ENCODE data around the gene ZDHHC23.

Gene ZDHHC23, protein sequence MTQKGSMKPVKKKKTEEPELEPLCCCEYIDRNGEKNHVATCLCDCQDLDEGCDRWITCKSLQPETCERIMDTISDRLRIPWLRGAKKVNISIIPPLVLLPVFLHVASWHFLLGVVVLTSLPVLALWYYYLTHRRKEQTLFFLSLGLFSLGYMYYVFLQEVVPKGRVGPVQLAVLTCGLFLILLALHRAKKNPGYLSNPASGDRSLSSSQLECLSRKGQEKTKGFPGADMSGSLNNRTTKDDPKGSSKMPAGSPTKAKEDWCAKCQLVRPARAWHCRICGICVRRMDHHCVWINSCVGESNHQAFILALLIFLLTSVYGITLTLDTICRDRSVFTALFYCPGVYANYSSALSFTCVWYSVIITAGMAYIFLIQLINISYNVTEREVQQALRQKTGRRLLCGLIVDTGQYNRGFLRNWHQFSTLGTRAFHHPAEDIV

DNA sequence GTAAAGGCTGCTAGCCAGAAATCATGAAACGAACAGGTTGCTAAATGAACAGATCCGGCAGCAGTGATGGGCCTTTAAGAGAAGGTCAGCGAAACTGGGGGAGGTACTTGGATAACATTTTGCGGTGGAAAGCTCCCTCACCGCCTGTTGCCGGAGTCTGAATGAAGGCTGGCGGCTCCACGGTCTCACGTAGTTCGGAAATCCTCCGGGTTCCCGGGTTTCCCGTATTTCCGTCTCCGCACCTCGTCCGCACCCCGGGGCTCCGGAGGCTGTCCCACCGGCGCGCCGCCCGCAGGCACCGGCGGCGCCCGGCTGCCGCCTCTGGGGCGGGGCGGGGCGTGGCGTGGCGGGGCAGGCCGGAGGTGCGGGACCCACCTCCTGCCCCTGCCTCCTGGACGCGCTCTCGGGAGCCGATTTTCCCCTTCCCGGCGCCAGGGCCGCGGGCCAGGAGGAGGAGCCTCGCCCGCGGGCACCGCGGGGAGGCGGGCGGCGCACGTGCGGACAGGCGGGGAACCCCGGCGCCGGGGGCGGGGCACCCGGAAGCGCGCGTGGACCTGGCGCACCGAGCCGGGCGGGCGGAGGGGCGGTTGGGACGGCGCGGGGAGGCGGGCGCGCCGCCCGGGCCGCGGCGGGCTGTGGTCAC, at the start of gene ZDHHC23:
ZDHHC23 (plus strand) TSS at position 642 of the 643 bp plus-strand sequence. CDS start 790 bp downstream, outside the sequence.
- peak; percentile 70 for DNase-seq (ENCODE audit: low spot score)

DNA sequence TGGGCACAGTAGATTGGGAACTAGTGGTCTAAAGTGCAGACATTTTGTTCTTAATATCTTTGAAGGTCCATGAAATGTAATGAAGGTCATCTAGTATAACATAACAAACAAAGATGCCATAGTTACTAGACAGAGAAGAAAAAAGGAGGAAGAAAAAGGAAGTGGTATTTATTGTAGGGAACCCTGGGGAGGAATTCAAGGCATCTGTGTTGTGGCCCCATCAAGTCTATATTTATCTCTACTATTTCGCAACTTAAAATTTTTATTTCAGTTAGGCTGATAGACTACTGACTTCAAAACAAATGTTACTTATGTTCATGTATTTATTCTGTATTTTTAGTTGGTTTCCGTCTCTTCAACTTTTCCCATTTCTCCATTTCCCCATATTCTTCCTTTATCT, 48.9 kb upstream of the ZDHHC23 start:
- no peak for DNase-seq (ENCODE audit: low spot score)

DNA sequence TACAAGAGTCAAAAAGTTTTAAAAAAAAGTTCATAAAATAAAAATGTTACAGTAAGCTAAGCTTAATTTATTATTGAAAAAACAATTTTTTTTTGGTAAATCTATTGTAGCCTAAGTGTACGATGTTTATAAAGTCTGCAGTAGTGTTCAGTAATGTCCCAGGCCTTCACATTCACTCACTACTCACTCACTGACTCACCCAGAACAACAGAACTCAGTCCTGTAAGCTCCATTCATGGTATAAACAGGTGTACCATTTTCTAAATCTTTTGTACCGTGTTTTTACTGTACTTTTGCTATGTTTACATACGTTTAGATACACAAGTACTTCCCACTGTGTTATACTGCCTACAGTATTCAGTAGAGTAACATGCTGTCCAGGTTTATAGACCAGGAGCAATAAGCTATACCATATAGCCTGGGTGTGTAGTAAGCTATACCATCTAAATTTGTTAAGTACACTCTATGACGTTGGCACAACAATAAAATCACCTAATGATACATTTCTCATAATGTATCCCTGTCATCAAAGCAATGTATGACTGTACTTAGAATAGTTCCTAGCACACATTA, 41.2 kb upstream of the ZDHHC23 start:
- no peak for DNase-seq (ENCODE audit: low spot score)

DNA sequence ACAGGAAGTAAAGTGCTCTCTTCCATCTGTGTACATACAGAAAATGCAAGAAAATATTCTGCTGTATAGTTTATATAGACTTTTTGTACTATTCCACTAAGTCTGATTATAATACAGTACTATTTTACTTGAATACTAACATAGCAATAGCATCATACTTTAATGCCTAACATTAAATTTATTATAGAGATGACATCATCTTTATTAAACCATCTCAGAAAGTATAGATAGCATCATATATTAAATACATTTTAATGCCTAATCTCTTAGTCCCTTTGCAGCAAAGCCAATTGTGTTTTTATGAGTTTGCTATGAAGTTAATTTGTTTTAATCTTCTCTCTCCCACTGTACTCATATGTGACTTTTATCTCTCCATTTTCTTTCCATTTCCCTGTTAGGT, 39.7 kb upstream of the ZDHHC23 start:
- no peak for DNase-seq (ENCODE audit: low spot score)

DNA sequence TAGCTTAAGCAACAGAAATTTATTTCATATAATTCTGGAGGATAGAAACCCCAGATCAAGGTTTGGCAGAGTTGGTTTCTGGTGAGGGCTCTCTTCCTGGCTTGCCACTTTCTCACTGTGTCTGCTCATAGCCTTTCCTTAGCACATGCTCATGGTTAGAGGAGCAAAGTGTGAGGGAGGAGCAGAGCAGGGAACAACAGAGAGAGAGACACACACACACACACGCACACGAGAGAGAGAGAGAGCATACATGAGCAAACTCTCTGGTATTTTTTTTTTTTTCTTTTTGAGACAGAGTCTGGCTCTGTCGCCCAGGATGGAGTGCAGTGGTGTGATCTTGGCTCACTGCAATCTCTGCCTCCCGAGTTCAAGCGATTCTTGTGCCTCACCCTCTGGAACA, 36.8 kb upstream of the ZDHHC23 start:
- no peak for DNase-seq (ENCODE audit: low spot score)

DNA sequence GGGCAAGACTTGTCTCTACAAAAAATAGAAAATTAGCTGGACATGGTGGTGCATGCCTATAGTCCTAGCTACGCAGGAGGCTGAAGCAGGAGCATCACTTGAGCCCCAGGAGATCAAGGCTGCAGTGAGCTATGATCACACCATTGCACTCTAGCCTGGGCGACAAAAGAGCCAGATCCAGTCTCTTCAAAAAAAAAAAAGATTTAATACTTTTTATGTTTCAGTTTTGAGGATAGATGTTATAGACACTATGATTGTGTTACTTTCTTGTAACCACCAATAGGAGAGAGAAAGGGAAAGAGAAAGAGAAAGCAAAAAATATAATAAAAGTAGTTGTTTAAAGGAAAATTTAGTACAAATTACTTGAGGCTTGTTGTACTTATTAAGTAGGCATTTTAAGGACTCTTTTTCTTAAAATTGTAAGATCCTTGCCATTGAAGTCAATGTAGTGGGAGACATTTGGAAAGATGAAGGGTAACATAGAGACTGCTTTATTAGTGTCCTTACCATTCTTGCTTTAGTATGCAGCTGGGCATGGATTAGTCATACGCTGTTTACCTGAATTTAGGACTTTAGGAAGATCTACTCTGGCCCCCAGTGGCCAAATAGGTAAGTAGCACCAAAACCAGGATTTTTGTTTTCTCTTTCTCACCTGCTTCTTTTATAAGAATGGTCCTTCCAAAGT, 35.1 kb upstream of the ZDHHC23 start:
- peak; percentile 72 for DNase-seq (ENCODE audit: low spot score)

DNA sequence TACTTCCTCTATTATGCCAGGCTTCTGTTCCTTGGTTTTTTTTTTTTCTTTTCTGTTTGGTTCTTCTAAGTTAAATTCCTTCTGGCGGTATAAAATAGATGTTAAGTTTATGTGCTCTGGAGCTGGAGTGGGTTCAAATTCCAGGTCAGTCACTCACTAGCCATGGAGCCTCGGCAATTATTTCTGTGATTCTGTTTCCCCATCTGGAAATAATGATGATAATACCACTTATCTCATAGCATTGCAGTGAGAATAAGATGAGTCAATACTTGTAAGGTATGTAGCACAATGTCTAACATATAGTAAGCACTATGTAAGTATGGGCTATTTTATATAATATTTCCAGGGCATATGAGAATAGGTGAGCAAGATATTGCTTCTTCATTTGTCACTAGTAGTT, 33.2 kb upstream of the ZDHHC23 start:
- no peak for DNase-seq (ENCODE audit: low spot score)

DNA sequence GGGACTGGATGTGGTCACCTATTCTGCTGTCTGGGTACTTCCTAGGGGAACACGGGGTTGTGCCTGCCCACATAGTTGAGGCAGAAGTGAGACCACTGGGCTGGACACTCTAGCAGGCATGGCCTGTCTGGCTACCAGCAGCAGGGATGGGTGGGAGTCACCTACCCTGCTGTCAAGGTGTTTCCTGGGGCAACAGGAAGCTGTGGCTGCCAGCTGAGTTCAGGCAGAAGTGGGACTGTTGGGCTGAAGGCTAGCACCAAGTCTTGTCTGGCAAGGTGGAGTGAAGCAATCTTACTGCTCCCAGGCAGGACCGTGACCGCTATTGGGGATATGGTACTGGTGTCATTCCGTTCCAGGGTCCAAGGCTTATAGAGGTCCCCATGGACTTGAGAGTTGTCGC, 20.3 kb upstream of the ZDHHC23 start:
- no peak for DNase-seq (ENCODE audit: low spot score)

DNA sequence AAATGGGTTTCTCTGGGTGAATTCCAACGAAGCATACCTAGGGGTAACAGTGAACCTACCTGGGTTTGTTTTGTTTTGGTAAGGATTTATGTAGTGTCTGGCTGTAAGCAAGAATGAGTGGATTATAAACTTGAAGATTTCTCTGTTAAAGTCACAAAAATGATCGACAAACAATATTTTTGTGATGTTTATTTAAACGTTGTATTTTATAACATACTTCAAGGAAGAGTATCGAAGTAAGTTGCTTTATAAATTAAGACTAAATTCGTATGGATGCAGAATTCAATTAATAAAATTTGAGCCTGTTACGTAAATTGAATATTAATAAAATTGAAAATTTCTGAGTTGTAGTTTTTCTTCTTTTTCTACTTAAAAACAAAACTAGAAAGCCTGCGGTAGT, 982 bp upstream of the ZDHHC23 start:
- no peak for DNase-seq (ENCODE audit: low spot score)

DNA sequence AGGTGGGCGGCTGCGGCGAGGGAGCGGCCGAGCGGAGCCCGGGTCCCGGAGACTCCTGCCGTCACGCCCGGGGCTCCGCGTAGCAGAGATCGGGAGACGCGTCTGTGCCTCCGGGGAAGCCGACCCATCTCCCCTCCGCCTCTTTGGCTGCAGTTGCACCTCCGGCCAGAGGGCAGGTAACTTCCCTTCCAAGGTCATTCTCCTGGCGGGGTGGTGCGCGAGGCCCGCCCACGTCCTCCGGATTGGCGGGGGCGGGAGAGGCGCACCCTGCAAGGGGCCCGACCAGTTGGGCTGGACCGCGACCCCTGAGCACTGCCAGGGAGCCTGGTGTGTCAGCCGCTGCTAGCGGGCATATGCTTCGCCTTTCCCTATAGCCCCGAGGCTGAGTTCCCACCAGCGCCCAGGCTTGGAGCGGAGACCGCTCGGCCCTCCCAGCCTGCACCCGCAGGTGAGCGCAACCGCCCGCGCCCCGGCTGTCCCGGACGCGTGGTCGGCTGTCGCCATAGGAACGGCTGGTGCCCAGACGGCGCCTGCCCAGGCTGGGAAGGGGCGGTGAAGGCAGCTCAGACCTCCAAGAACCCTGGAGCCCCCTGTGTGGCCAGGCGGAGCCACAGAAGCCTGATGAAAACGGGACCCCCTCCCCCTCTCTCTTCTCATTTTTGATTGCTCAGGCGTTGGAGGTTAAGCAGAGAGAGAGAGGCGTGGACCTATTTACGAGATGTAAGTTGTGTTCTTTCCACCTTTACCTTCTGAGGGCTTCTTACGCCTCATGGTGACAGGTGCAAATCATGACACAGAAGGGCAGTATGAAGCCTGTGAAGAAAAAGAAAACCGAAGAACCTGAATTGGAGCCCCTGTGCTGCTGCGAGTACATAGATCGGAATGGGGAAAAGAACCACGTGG, 453 bp downstream of the ZDHHC23 start:
- peak; percentile 41 for DNase-seq (ENCODE audit: low spot score)

DNA sequence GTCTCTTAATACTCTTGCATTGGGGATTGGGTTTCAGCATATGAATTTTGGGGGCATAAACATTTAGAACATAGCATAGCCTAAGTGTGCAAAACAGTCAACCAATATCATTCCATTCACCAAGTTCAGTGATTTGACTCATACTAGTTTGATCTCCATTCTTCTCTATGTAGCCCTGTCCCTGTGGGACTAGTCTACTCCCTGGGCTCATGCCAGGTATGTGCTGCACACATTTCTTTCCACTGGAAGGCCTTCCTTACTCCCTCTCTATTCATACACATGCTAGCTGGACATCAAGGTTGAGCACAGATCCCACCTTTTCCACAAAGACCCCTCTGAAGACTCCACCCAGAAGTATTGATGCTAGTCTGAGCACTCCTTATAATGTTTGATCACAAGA, 5.1 kb downstream of the ZDHHC23 start:
- no peak for DNase-seq (ENCODE audit: low spot score)

DNA sequence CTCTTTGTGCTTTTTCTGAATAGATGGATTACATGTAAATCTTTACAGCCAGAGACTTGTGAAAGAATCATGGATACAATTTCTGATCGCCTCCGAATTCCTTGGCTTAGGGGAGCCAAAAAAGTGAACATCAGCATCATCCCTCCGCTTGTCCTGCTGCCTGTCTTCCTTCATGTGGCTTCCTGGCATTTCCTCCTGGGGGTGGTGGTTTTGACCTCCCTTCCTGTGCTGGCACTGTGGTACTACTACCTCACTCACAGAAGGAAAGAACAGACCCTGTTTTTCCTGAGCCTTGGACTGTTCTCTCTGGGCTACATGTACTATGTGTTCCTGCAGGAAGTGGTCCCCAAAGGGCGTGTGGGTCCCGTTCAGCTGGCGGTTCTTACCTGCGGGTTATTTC, 5.9 kb downstream of the ZDHHC23 start:
- no peak for DNase-seq (ENCODE audit: low spot score)

DNA sequence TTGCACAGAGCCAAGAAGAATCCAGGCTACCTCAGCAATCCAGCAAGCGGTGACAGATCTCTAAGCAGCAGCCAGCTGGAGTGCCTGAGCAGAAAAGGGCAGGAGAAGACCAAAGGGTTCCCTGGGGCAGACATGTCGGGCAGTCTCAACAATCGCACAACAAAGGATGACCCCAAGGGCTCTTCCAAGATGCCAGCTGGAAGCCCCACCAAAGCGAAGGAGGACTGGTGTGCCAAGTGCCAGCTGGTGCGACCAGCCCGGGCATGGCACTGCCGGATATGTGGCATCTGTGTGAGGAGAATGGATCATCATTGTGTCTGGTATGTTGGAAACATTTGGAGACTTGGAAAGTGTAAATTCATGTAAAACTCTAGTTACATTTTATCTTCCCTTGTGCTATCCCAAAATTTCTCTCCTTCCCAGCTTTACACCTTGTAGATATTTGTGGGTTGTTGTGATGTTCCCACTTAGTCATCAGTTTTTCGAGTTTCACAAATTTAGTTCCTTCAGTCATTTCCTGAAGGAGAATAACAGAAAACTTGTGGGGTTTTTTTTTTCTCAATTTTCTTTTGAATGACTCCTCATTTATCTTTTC, 6.4 kb downstream of the ZDHHC23 start:
- peak; percentile 73 for DNase-seq (ENCODE audit: low spot score)

DNA sequence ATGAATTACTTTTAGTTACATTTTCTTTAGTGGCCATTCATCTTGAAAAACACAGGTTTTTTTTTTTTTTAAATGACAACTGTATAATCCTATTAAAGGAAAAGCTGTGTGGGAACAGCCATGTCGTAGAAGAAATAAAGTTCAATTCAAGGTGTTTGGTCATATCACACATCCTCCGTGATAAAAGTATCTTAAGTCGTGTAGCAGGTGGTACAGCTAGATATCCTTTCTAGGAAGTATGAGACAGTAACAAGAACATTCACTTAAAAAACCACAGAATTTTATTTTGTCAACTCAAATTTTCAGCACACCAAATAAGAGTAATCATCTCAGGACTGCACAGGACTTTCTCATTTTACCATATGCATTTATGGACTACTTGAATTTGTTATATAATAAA, 16.1 kb downstream of the ZDHHC23 start:
- no peak for DNase-seq (ENCODE audit: low spot score)

DNA sequence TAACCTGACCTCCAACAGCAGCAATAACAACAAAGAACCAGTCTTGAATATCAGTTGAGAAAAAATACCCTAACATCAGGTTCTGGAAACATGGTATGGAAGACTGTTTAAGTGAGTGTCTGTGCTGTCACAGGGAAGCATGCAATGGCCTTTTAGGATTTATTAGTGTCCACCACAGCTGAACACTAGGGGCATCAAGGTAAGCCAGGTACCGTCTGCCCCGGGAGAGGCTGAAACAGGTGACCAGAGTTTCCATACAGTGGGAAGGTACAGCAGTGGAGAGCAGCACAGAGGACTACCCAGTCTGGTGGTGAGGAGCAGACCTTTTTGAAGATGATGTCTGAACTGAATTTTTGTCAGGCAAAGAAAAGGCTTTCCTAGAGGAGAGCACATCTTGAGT, 18.4 kb downstream of the ZDHHC23 start:
- DNase-seq (ENCODE audit: low spot score): no peak

DNA sequence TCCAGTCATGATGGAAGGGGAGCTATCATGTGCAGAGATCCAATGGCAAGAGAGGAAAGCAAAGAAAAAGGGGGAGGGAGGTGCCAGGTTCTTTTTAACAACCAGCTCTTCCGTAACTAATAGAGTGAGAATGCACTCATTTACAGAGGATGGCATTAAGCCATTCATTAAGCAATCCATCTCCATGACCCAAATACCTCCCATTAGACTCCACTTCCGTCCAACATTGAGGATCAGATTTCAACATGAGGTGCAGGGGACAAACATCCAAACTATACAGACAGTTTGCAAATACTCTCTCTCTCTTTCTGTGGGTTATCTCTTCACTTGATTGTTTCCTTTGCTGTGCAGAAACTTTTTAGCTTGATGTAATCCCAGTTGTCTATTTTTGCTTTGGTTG, 21.2 kb downstream of the ZDHHC23 start:
- peak; percentile 7 for DNase-seq (ENCODE audit: low spot score)

DNA sequence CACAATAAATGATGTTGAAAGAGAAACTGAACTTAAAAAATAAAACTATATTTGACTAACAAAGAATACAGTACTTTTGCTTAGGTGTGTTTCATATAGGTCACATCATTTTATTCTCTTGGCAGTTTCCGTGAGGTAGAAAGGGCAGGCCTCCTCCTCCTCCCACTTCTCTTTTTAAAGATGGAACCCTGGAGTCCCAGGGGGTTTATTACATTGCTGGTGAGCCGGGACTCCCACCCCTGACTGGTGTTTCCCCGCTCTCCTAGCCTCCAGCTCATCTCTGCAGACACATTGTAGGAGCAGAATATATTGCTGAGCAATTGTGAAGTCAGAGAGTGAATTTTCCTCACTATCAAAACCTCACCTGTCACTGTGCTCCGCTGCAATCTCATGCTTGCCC, 30.0 kb downstream of the ZDHHC23 start:
- no peak for DNase-seq (ENCODE audit: low spot score)

DNA sequence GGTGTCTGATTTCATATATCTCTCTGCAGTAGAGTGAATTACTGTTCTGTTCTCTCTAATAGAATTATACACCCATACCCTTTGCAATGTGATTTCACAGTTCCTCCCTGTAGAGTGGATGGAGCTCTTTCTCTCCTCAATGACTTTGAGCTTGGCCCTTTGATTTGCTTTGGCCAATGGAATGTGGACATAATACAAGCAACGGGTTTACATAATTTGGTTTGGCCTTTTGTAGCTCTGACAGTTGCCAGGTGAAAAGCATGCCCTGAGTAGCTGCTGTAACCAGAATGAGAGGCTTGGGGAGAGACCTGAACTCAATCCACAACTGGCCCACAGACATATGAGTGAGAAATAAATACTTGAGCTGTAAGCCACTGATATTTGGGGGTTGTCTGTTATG, 32.1 kb downstream of the ZDHHC23 start:
- no peak for DNase-seq (ENCODE audit: low spot score)

DNA sequence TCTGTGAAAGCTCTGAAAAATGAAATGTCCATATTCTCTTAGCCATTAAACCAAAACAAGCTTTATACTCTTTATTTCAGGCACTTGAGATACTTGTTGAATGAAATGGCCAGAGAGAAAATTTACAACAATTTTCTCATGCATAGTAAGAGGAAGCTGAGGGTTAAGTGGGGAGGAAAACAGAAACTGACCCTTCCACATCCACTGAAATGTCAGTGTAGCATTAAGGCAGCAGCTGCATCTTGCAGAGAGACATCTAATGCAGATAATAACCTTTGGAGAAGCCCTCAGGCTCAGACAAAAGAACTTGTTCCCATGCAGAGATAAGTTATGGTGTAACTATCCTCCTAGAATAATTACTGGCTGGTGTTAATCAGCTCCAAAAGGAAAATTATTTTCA, 34.0 kb downstream of the ZDHHC23 start:
- DNase-seq (ENCODE audit: low spot score): no peak

DNA sequence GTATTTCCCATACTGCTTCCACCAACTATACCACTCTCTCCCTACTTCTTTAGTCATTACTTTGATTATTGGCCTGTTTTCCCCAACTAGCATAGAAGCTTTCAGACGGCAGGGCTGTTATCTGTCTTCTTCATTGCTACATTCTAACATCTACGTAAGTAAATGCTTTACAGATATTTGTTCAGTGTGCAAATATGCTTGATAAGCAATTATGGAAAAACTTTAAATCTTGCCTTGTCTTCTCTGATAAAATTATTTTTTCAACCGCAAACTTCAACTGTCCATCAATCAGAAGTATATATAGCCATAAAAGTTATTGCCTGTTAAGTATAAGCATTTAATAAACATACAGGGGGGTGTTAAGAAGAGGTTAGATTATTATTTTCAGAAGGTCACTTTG, 35.7 kb downstream of the ZDHHC23 start:
- DNase-seq (ENCODE audit: low spot score): no peak

DNA sequence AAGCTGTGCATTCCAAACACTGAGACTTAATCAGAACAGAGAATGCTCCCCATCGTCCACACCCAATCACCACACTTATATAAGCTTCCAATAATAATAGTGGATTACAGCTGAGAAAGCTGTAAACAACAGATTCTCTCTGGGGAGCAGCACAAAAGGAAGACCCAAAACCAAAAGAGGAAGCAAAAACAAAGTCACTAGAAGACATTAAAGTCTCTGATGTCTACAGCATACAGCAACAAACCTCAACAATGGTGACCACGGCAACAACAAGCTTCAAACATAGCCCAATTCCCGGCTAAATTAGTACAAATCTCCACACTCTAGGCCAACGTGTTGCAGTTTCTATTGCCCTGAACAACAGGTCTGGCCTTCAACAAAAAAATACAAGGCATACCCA, 37.7 kb downstream of the ZDHHC23 start:
- no peak for DNase-seq (ENCODE audit: low spot score)
